Parathyroid adenoma (tissue), 2 donors: ENCODE measurements around the gene LAMB2.

Experiments used
- H2AFZ ChIP-seq: fragments of 300-600 bp; sonication (generic); one replicate; pipeline ENCODE4 v1.7.0; 2017; ENCODE audit warnings: antibody characterized with exemption, mild to moderate bottlenecking
- H3K27ac ChIP-seq: fragments of 300-600 bp; sonication (generic); one replicate; pipeline ENCODE4 v1.7.0; 2017
- H3K27me3 ChIP-seq: fragments of 300-600 bp; sonication (generic); one replicate; pipeline ENCODE4 v1.7.0; 2017; ENCODE audit warnings: low read length; ENCODE audit not compliant: control insufficient read depth, insufficient read depth
- H3K36me3 ChIP-seq: fragments of 300-600 bp; sonication (generic); one replicate; pipeline ENCODE4 v1.7.0; 2017; ENCODE audit warnings: low read length; ENCODE audit not compliant: control insufficient read depth, insufficient read depth
- H3K4me1 ChIP-seq: fragments of 300-600 bp; sonication (generic); one replicate; pipeline ENCODE4 v1.7.0; 2017; ENCODE audit warnings: control low read depth
- H3K4me2 ChIP-seq: fragments of 300-600 bp; sonication (generic); one replicate; pipeline ENCODE4 v1.7.0; 2017; ENCODE audit warnings: low read length
- H3K4me3 ChIP-seq: fragments of 300-600 bp; sonication (generic); one replicate; pipeline ENCODE4 v1.7.0; 2017; ENCODE audit warnings: low read depth, low read length
- H3K79me2 ChIP-seq: fragments of 300-600 bp; sonication (generic); one replicate; pipeline ENCODE4 v1.7.0; 2017; ENCODE audit warnings: control low read depth
- H3K9ac ChIP-seq: fragments of 300-600 bp; sonication (generic); one replicate; pipeline ENCODE4 v1.7.0; 2017; ENCODE audit warnings: mild to moderate bottlenecking
- H3K9me3 ChIP-seq: fragments of 300-600 bp; sonication (generic); one replicate; pipeline ENCODE4 v1.7.0; 2017; ENCODE audit warnings: low read length; ENCODE audit not compliant: control insufficient read depth
- CTCF ChIP-seq: fragments of 300-600 bp; sonication (generic); IDR thresholded peaks from one replicate; pipeline ENCODE4 v1.7.0; 2017; ENCODE audit warnings: antibody characterized with exemption, mild to moderate bottlenecking
- donor health status: primary hyperparathyroidism.

The LAMB2 gene

GRCh38 chr3:49174397-49174985 lies 41.6 kb upstream of the LAMB2 start:
- Histone ChIP-seq H3K36me3 (no peaks in the 10 kb centered on the region), H3K27ac (no peak overlapping the region), H3K9ac (no peak overlapping the region), H3K79me2 (no peaks in the 10 kb centered on the region), H3K4me3 (no peak overlapping the region), H3K4me1 (peaks cover 17% of the 10 kb centered on the region), H3K27me3 (no peaks in the 10 kb centered on the region), H3K4me2 (no peak overlapping the region), H2AFZ (no peak overlapping the region), H3K9me3 (no peaks in the 10 kb centered on the region)
- no peak for TF ChIP-seq CTCF

- Histone ChIP-seq H3K9me3 (no peaks in the 10 kb centered on the region), H3K79me2 (no peaks in the 10 kb centered on the region), H3K36me3 (no peaks in the 10 kb centered on the region), H3K4me3 (no peak overlapping the region), H3K4me1 (peaks cover 17% of the 10 kb centered on the region), H3K9ac (no peak overlapping the region), H3K27ac (peak overlapping the region; percentile 68), H3K4me2 (peak overlapping the region; percentile 97), H2AFZ (no peak overlapping the region), H3K27me3 (no peaks in the 10 kb centered on the region)
- no peak for TF ChIP-seq CTCF
Observed at GRCh38 chr3:49173792-49174170, 40.9 kb upstream of the LAMB2 start.

- TF ChIP-seq CTCF, result no peak
- H2AFZ ChIP-seq, result peak overlapping the region; percentile 51
- peaks cover 17% of the 10 kb centered on the region for H3K4me1 ChIP-seq
- H3K9me3 ChIP-seq, result no peaks in the 10 kb centered on the region
- H3K9ac ChIP-seq, result no peak overlapping the region
- peak overlapping the region; percentile 97 for H3K4me2 ChIP-seq
- peak overlapping the region; percentile 76 for H3K4me3 ChIP-seq
- no peaks in the 10 kb centered on the region for H3K79me2 ChIP-seq
- peak overlapping the region; percentile 68 for H3K27ac ChIP-seq
- H3K27me3 ChIP-seq, result no peaks in the 10 kb centered on the region
- no peaks in the 10 kb centered on the region for H3K36me3 ChIP-seq
Observed at GRCh38 chr3:49173116-49173791, 40.4 kb upstream of the LAMB2 start.

- Histone ChIP-seq H3K27me3 (no peaks in the 10 kb centered on the region), H3K4me1 (peaks cover 17% of the 10 kb centered on the region), H3K79me2 (no peaks in the 10 kb centered on the region), H2AFZ (peak overlapping the region; percentile 51), H3K4me2 (peak overlapping the region; percentile 97), H3K27ac (peak overlapping the region; percentile 68), H3K9me3 (no peaks in the 10 kb centered on the region), H3K4me3 (peak overlapping the region; percentile 76), H3K36me3 (no peaks in the 10 kb centered on the region), H3K9ac (no peak overlapping the region)
- TF ChIP-seq CTCF, result no peak
Observed at GRCh38 chr3:49172551-49173041, 39.7 kb upstream of the LAMB2 start.
